Stimulated activated CD4-positive, alpha-beta T cell treated with anti-CD3 and anti-CD28 coated beads, Interleukin-4, amount 100 ng/mL, for 4 hours (primary cell): ENCODE measurements around the gene ZMYND11.
"Not testable (repeated sequence)": the region's sequence is repeated elsewhere in the genome, so short reads cannot be mapped to it uniquely, and the experiment has no call there.

Experiments
- DNase-seq, 2 experiments: peaks; one replicate each; pipeline ENCODE4 v3.0.0-alpha.2; 2020

The ZMYND11 gene

GRCh38 chr10:288316-289200 lies 153.3 kb downstream of the ZMYND11 start:
- no peak for DNase-seq

- DNase-seq: no peak
Observed at GRCh38 chr10:289581-289980, 154.3 kb downstream of the ZMYND11 start.

- no peak for DNase-seq
Observed at GRCh38 chr10:290026-290725, 154.9 kb downstream of the ZMYND11 start.

GRCh38 chr10:293636-294035 lies 158.4 kb downstream of the ZMYND11 start:
- no peak for DNase-seq

- DNase-seq: no peak
Observed at GRCh38 chr10:297567-297966, 162.3 kb downstream of the ZMYND11 start.

- no peak for DNase-seq
Observed at GRCh38 chr10:298033-298432, 162.8 kb downstream of the ZMYND11 start.

- no peak for DNase-seq
Observed at GRCh38 chr10:299512-299911, 164.3 kb downstream of the ZMYND11 start.

- DNase-seq: no peak
Observed at GRCh38 chr10:299969-300368, 164.7 kb downstream of the ZMYND11 start.

GRCh38 chr10:300580-300979 lies 165.3 kb downstream of the ZMYND11 start:
- not testable (repeated sequence) for DNase-seq

- no peak for DNase-seq
Observed at GRCh38 chr10:301536-301935, 166.3 kb downstream of the ZMYND11 start.
